ENCODE measurements around the gene YWHAG. TPM values are rescaled to one million over a fixed set of nuclear protein-coding genes. Genes with fewer than 3 reads are reported as not detected.
A peak's percentile ranks its signal among the peaks of the same experiment; 100 is the strongest.
"Not testable (repeated sequence)": the region's sequence is repeated elsewhere in the genome, so short reads cannot be mapped to it uniquely, and the experiment has no call there.

Gene YWHAG
- total RNA-seq = 100 to 1,000 TPM in 2 of 3 donors, 10 to 100 TPM in 1; 74.3 to 114 (median 102) TPM
- long read RNA-seq, donor 1, partial matches to known transcripts = 0 of 5 reads
- long read RNA-seq, donor 1, other reads (novel, unspliced or antisense) = 4 of 5 reads
- long read RNA-seq, donor 2, partial matches to known transcripts = 0 of 9 reads
- long read RNA-seq, donor 2, other reads (novel, unspliced or antisense) = 9 of 9 reads

GRCh38 chr7:76358481-76359110 lies at the start of gene YWHAG:
Gene YWHAG (minus strand): TSS chr7:76358991. CDS start chr7:76358808, 183 bp downstream.
- TF ChIP-seq CTCF (IDR thresholded peaks at IDR 0.05) = no peak
- Histone ChIP-seq H3K36me3 (ENCODE audit: low read depth) (no peaks in the 10 kb centered on the region), H3K4me3 (peak within 1 kb of the TSS; percentile 98), H3K9me3 (no peaks in the 10 kb centered on the region), H3K4me1 (ENCODE audit: low read depth) (peaks cover 12% of the 10 kb centered on the region)
- intact Hi-C loops (cut with DNase I, micrococcal nuclease) = no loop called here
- DNase-seq (peak; percentile 93 to 94 (median 93)), ATAC-seq (peak; percentile 94)

- Histone ChIP-seq H3K4me3 (no peak overlapping the region), H3K9me3 (no peaks in the 10 kb centered on the region), H3K4me1 (ENCODE audit: low read depth) (no peaks in the 10 kb centered on the region), H3K36me3 (ENCODE audit: low read depth) (no peaks in the 10 kb centered on the region)
- DNase-seq (no peak), ATAC-seq (no peak)
- no peak for TF ChIP-seq CTCF (IDR thresholded peaks at IDR 0.05)
- intact Hi-C loops (cut with DNase I, micrococcal nuclease) = no loop called here
Measured at GRCh38 chr7:76408121-76408560, 49.4 kb upstream of the YWHAG start.

GRCh38 chr7:76407718-76408117 lies 48.9 kb upstream of the YWHAG start:
- H3K4me3 ChIP-seq = no peak overlapping the region
- H3K4me1 ChIP-seq (ENCODE audit: low read depth) = no peaks in the 10 kb centered on the region
- TF ChIP-seq CTCF (IDR thresholded peaks at IDR 0.05) = no peak
- H3K9me3 ChIP-seq = no peaks in the 10 kb centered on the region
- DNase-seq (no peak), ATAC-seq (no peak)
- intact Hi-C loops (cut with DNase I, micrococcal nuclease) = no loop called here
- no peaks in the 10 kb centered on the region for H3K36me3 ChIP-seq (ENCODE audit: low read depth)

- Histone ChIP-seq H3K4me1 (ENCODE audit: low read depth) (no peaks in the 10 kb centered on the region), H3K4me3 (no peak overlapping the region), H3K9me3 (no peaks in the 10 kb centered on the region), H3K36me3 (ENCODE audit: low read depth) (no peaks in the 10 kb centered on the region)
- DNase-seq (no peak), ATAC-seq (no peak)
- intact Hi-C loops (cut with DNase I, micrococcal nuclease) = no loop called here
- TF ChIP-seq CTCF (IDR thresholded peaks at IDR 0.05) = no peak
Measured at GRCh38 chr7:76405738-76406137, 46.9 kb upstream of the YWHAG start.

- TF ChIP-seq CTCF (IDR thresholded peaks at IDR 0.05) = no peak
- H3K4me3 ChIP-seq = no peak overlapping the region
- no peaks in the 10 kb centered on the region for H3K36me3 ChIP-seq (ENCODE audit: low read depth)
- H3K9me3 ChIP-seq = no peaks in the 10 kb centered on the region
- DNase-seq = peak in 1 of 3 donors; percentile 62
- ATAC-seq = peak; percentile 95
- no peaks in the 10 kb centered on the region for H3K4me1 ChIP-seq (ENCODE audit: low read depth)
- intact Hi-C loops (cut with DNase I, micrococcal nuclease) = no loop called here
Measured at GRCh38 chr7:76403780-76404494, 45.1 kb upstream of the YWHAG start.

- H3K36me3 ChIP-seq (ENCODE audit: low read depth); H3K9me3 ChIP-seq; ATAC-seq; intact Hi-C loops (cut with DNase I, micrococcal nuclease); H3K4me3 ChIP-seq; DNase-seq; H3K4me1 ChIP-seq (ENCODE audit: low read depth): not testable (repeated sequence)
Measured at GRCh38 chr7:76403097-76403496, 44.3 kb upstream of the YWHAG start.
